ENCODE data around the gene PARD6A.

The PARD6A gene

GRCh38 chr16:67660564-67661028, at the start of gene PARD6A:
Gene PARD6A, plus strand, starts transcription at chr16:67660960. Its CDS starts 79 bp downstream, at chr16:67661039.
- DNase-seq (ENCODE audit: low spot score): peak; percentile 99

GRCh38 chr16:67613808-67614207, 47.0 kb upstream of the PARD6A start:
- DNase-seq (ENCODE audit: low spot score): no peak

- DNase-seq (ENCODE audit: low spot score): no peak
Observed at GRCh38 chr16:67628216-67628615, 32.5 kb upstream of the PARD6A start.

- DNase-seq (ENCODE audit: low spot score): peak; percentile 49
Observed at GRCh38 chr16:67632415-67633172, 28.2 kb upstream of the PARD6A start.

GRCh38 chr16:67636713-67637112, 24.0 kb upstream of the PARD6A start:
- DNase-seq (ENCODE audit: low spot score): no peak

- DNase-seq (ENCODE audit: low spot score): no peak
Observed at GRCh38 chr16:67637625-67638024, 23.1 kb upstream of the PARD6A start.

- peak; percentile 84 for DNase-seq (ENCODE audit: low spot score)
Observed at GRCh38 chr16:67641779-67642708, 18.7 kb upstream of the PARD6A start.

- DNase-seq (ENCODE audit: low spot score): no peak
Observed at GRCh38 chr16:67644038-67644437, 16.7 kb upstream of the PARD6A start.

- DNase-seq (ENCODE audit: low spot score): peak; percentile 0
Observed at GRCh38 chr16:67645397-67646121, 15.2 kb upstream of the PARD6A start.

- no peak for DNase-seq (ENCODE audit: low spot score)
Observed at GRCh38 chr16:67647111-67647651, 13.6 kb upstream of the PARD6A start.

- no peak for DNase-seq (ENCODE audit: low spot score)
Observed at GRCh38 chr16:67647681-67648080, 13.1 kb upstream of the PARD6A start.

- DNase-seq (ENCODE audit: low spot score): no peak
Observed at GRCh38 chr16:67648088-67648763, 12.5 kb upstream of the PARD6A start.

- no peak for DNase-seq (ENCODE audit: low spot score)
Observed at GRCh38 chr16:67648764-67649407, 11.9 kb upstream of the PARD6A start.

GRCh38 chr16:67649494-67649931, 11.2 kb upstream of the PARD6A start:
- DNase-seq (ENCODE audit: low spot score): no peak

- DNase-seq (ENCODE audit: low spot score): no peak
Observed at GRCh38 chr16:67650023-67650422, 10.7 kb upstream of the PARD6A start.

- DNase-seq (ENCODE audit: low spot score): no peak
Observed at GRCh38 chr16:67651039-67651438, 9.7 kb upstream of the PARD6A start.

- DNase-seq (ENCODE audit: low spot score): no peak
Observed at GRCh38 chr16:67651847-67652246, 8.9 kb upstream of the PARD6A start.

GRCh38 chr16:67652578-67653127, 8.1 kb upstream of the PARD6A start:
- no peak for DNase-seq (ENCODE audit: low spot score)

GRCh38 chr16:67653128-67653788, 7.5 kb upstream of the PARD6A start:
- DNase-seq (ENCODE audit: low spot score): no peak
